ENCODE data around the gene CD34.

CD34 gene

GRCh38 chr1:207913951-207914350 is 3.0 kb upstream of the CD34 start:
- H3K4me3 ChIP-seq (ENCODE audit: low read depth, low read length), result no peak overlapping the region
- TF ChIP-seq CTCF (IDR thresholded peaks at IDR 0.05; ENCODE audit: low read depth, low read length), result no peak
- no peak for DNase-seq (ENCODE audit: low read depth, low spot score)
- in situ Hi-C loops (cut with HindIII; ENCODE audit: low sequenced_read_pairs), result no loop called here

GRCh38 chr1:207911856-207912760 is 1.2 kb upstream of the CD34 start:
- no peak for DNase-seq (ENCODE audit: low read depth, low spot score)
- in situ Hi-C loops (cut with HindIII; ENCODE audit: low sequenced_read_pairs), result no loop called here
- no peak for TF ChIP-seq CTCF (IDR thresholded peaks at IDR 0.05; ENCODE audit: low read depth, low read length)
- H3K4me3 ChIP-seq (ENCODE audit: low read depth, low read length), result no peak overlapping the region

GRCh38 chr1:207909687-207910086 is 1.2 kb downstream of the CD34 start:
- DNase-seq (ENCODE audit: low read depth, low spot score), result no peak
- in situ Hi-C loops (cut with HindIII; ENCODE audit: low sequenced_read_pairs), result no loop called here
- TF ChIP-seq CTCF (IDR thresholded peaks at IDR 0.05; ENCODE audit: low read depth, low read length), result no peak
- no peak overlapping the region for H3K4me3 ChIP-seq (ENCODE audit: low read depth, low read length)

GRCh38 chr1:207908107-207908734 is 2.7 kb downstream of the CD34 start:
- DNase-seq (ENCODE audit: low read depth, low spot score), result no peak
- TF ChIP-seq CTCF (IDR thresholded peaks at IDR 0.05; ENCODE audit: low read depth, low read length), result no peak
- H3K4me3 ChIP-seq (ENCODE audit: low read depth, low read length), result no peak overlapping the region
- in situ Hi-C loops (cut with HindIII; ENCODE audit: low sequenced_read_pairs), result no loop called here

GRCh38 chr1:207904391-207904790 is 6.5 kb downstream of the CD34 start:
- in situ Hi-C loops (cut with HindIII; ENCODE audit: low sequenced_read_pairs), result no loop called here
- TF ChIP-seq CTCF (IDR thresholded peaks at IDR 0.05; ENCODE audit: low read depth, low read length), result no peak
- H3K4me3 ChIP-seq (ENCODE audit: low read depth, low read length), result no peak overlapping the region
- no peak for DNase-seq (ENCODE audit: low read depth, low spot score)

GRCh38 chr1:207903767-207904166 is 7.2 kb downstream of the CD34 start:
- H3K4me3 ChIP-seq (ENCODE audit: low read depth, low read length), result no peak overlapping the region
- DNase-seq (ENCODE audit: low read depth, low spot score), result no peak
- in situ Hi-C loops (cut with HindIII; ENCODE audit: low sequenced_read_pairs), result no loop called here
- no peak for TF ChIP-seq CTCF (IDR thresholded peaks at IDR 0.05; ENCODE audit: low read depth, low read length)
